ENCODE data around the gene SLC5A1. TPM values are rescaled to one million over a fixed set of nuclear protein-coding genes. Genes with fewer than 3 reads are reported as not detected.
"Not testable (repeated sequence)": the region's sequence is repeated elsewhere in the genome, so short reads cannot be mapped to it uniquely, and the experiment has no call there.

SLC5A1 gene
- total RNA-seq, 2 experiments from 2014 or later, result not detected

GRCh38 chr22:32151641-32152040, 108.6 kb downstream of the SLC5A1 start:
- H3K4me3 Mint-ChIP-seq; H3K27ac Mint-ChIP-seq; DNase-seq; POLR2A ChIA-PET; ATAC-seq (ENCODE audit: low read depth); H3K36me3 Mint-ChIP-seq; H3K9me3 Mint-ChIP-seq: not testable (repeated sequence)
- Mint-ChIP-seq H3K4me1 (peaks cover 16% of the 10 kb centered on the region), H3K27me3 (peaks cover 17% of the 10 kb centered on the region)

GRCh38 chr22:32154727-32155126, 111.7 kb downstream of the SLC5A1 start:
- H3K9me3 Mint-ChIP-seq; H3K27ac Mint-ChIP-seq; POLR2A ChIA-PET; DNase-seq; ATAC-seq (ENCODE audit: low read depth); H3K36me3 Mint-ChIP-seq; H3K4me3 Mint-ChIP-seq: not testable (repeated sequence)
- peaks cover 16% of the 10 kb centered on the region for H3K4me1 Mint-ChIP-seq
- peaks cover 21% of the 10 kb centered on the region for H3K27me3 Mint-ChIP-seq

GRCh38 chr22:32157632-32158031, 114.6 kb downstream of the SLC5A1 start:
- H3K27ac Mint-ChIP-seq; H3K4me3 Mint-ChIP-seq; H3K4me1 Mint-ChIP-seq; H3K36me3 Mint-ChIP-seq; H3K9me3 Mint-ChIP-seq; DNase-seq; POLR2A ChIA-PET; ATAC-seq (ENCODE audit: low read depth): not testable (repeated sequence)
- H3K27me3 Mint-ChIP-seq, result peaks cover 17% of the 10 kb centered on the region

GRCh38 chr22:32158712-32159533, 115.9 kb downstream of the SLC5A1 start, which contains the start of gene C22orf42:
Gene C22orf42, minus strand, starts transcription at chr22:32159303. Its CDS starts 88 bp downstream, at chr22:32159215.
- H3K27me3 Mint-ChIP-seq, result peaks cover 24% of the 10 kb centered on the region
- H3K4me1 Mint-ChIP-seq, result peaks cover 4% of the 10 kb centered on the region
- no peaks in the 10 kb centered on the region for H3K9me3 Mint-ChIP-seq
- H3K4me3 Mint-ChIP-seq, result no peak within 1 kb of the TSS
- DNase-seq (no peak), ATAC-seq (ENCODE audit: low read depth) (no peak)
- POLR2A ChIA-PET, result no interaction called here
- H3K36me3 Mint-ChIP-seq, result no peaks in the 10 kb centered on the region
- H3K27ac Mint-ChIP-seq, result no peak within 1 kb of the TSS

- H3K4me1 Mint-ChIP-seq; DNase-seq; ATAC-seq (ENCODE audit: low read depth); H3K27ac Mint-ChIP-seq; POLR2A ChIA-PET; H3K4me3 Mint-ChIP-seq; H3K36me3 Mint-ChIP-seq; H3K9me3 Mint-ChIP-seq: not testable (repeated sequence)
- peaks cover 22% of the 10 kb centered on the region for H3K27me3 Mint-ChIP-seq
These were observed 117.3 kb downstream of the SLC5A1 start for GRCh38 chr22:32160411-32160810.

Other genes with a start within 250 kb of the SLC5A1 start
- gene YWHAH, start 98.7 kb upstream of the SLC5A1 start, total RNA-seq, result 100 to 1,000 TPM; 159 to 160 TPM
- gene C22orf42, start 116.0 kb downstream of the SLC5A1 start, total RNA-seq, result not detected
- gene RFPL2, start 161.8 kb downstream of the SLC5A1 start, total RNA-seq, result not detected
- gene SLC5A4, start 212.1 kb downstream of the SLC5A1 start, total RNA-seq, result not detected

All from activated naive CD8-positive, alpha-beta T cell treated with anti-CD3 and anti-CD28 coated beads, Interleukin-2, amount 10 ng/mL, durations not matched to agents 7 days and 5 days (primary cell).